Left lung (tissue), 10 donors: ENCODE data around the gene LHFPL4. TPM values are rescaled to one million over a fixed set of nuclear protein-coding genes. Genes with fewer than 3 reads are reported as not detected.

Experiments used
- ATAC-seq: fragments of 200-7000 bp; cut with Tn5 transposase; one replicate; pipeline ENCODE4 v1.9.1; 2020; ENCODE audit warnings: moderate library complexity
- DNase-seq, 4 donors: peaks; one replicate each; pipeline ENCODE4 v3.0.0-alpha.2; 2013 to 2020
- H3K27ac ChIP-seq, 2 donors: fragments of 200-600 bp; sonication (generic) in 1 of 2; one replicate each; pipeline versions ENCODE4 v1.5.0 to v1.8.0; 2020 to 2021
- H3K27me3 ChIP-seq, 2 donors: fragments of 200-600 bp; sonication (generic) in 1 of 2; one replicate each; pipeline versions ENCODE4 v1.5.0 to v1.8.0; 2020 to 2021
- H3K36me3 ChIP-seq, 2 donors: fragments of 200-600 bp; sonication (generic) in 1 of 2; one replicate each; pipeline versions ENCODE4 v1.5.0 to v1.8.0; 2020 to 2021
- H3K4me1 ChIP-seq, 2 donors: fragments of 200-600 bp; one replicate each; pipeline ENCODE4 v1.8.0; 2021
- H3K4me3 ChIP-seq, 2 donors: fragments of 200-600 bp; sonication (generic) in 1 of 2; one replicate each; pipeline versions ENCODE4 v1.5.0 to v1.8.0; 2020 to 2021; ENCODE audit warnings: mild to moderate bottlenecking in 1 of 2
- H3K9me3 ChIP-seq, 2 donors: fragments of 200-600 bp; sonication (generic) in 1 of 2; one replicate each; pipeline versions ENCODE4 v1.5.0 to v1.8.0; 2020 to 2021
- CTCF ChIP-seq, 2 donors: fragments of 200-600 bp; sonication (generic) in 1 of 2; IDR thresholded peaks; one replicate each; pipeline versions ENCODE4 v1.5.0 to v1.8.0; 2021; ENCODE audit warnings: antibody characterized with exemption in 2 of 2
- intact Hi-C, 2 donors: fragments of 100-400 bp; cut with DNase I; formaldehyde crosslinking; loops; one replicate each; pipeline versions ENCODE4 v1.11.2 to v1.14.2; 2022
- polyA plus RNA-seq, 6 donors: library from polyadenylated mRNA; unstranded; fragments of 120-200 nt; gene quantifications; one replicate each; pipeline ENCODE4 v1.2.1, GENCODE V29; 2013; ENCODE audit not compliant: insufficient read length in 6 of 6
- total RNA-seq, 2 donors: library from RNA; stranded (reverse); fragmentation: NEBNext Ultra II Directional; extraction: Animal tissue kit (Norgen Biotek cat#: 25700); gene quantifications; one replicate each; pipeline ENCODE4 v1.2.1, GENCODE V29; 2021
- donor health status: DM: no; HTN: yes; CAD: no.
- donor health status: DM: no; HTN: no; CAD: no.

The LHFPL4 gene
- total and polyA plus RNA-seq, 8 donors, result 0.06 to 0.13 (median 0.09) TPM; not detected in 2

- Histone ChIP-seq H3K27ac (no peak overlapping the region), H3K9me3 (no peaks in the 10 kb centered on the region), H3K36me3 (peaks cover 24 to 100% of the 10 kb centered on the region in 2 donors), H3K27me3 (no peaks in the 10 kb centered on the region), H3K4me1 (no peaks in the 10 kb centered on the region), H3K4me3 (no peak overlapping the region)
- intact Hi-C loops, result no loop called here
- ATAC-seq, result no peak
- TF ChIP-seq CTCF (IDR thresholded peaks at IDR 0.05), result no peak
- DNase-seq, result no peak
Measured at GRCh38 chr3:9474482-9474881, 79.1 kb downstream of the LHFPL4 start.

- no peak for TF ChIP-seq CTCF (IDR thresholded peaks at IDR 0.05)
- Histone ChIP-seq H3K4me1 (no peaks in the 10 kb centered on the region), H3K9me3 (no peaks in the 10 kb centered on the region), H3K27ac (no peak overlapping the region), H3K27me3 (no peaks in the 10 kb centered on the region), H3K36me3 (peaks cover 24 to 100% of the 10 kb centered on the region in 2 donors), H3K4me3 (no peak overlapping the region)
- intact Hi-C loops, result no loop called here
- DNase-seq, result no peak
- no peak for ATAC-seq
Measured at GRCh38 chr3:9473496-9474065, 80.0 kb downstream of the LHFPL4 start.

GRCh38 chr3:9469986-9470385, 83.6 kb downstream of the LHFPL4 start:
- DNase-seq (no peak), ATAC-seq (no peak)
- Histone ChIP-seq H3K4me1 (no peaks in the 10 kb centered on the region), H3K9me3 (no peaks in the 10 kb centered on the region), H3K27ac (no peak overlapping the region), H3K36me3 (peaks cover 22 to 100% of the 10 kb centered on the region in 2 donors), H3K4me3 (no peak overlapping the region), H3K27me3 (no peaks in the 10 kb centered on the region)
- no peak for TF ChIP-seq CTCF (IDR thresholded peaks at IDR 0.05)
- intact Hi-C loops, result no loop called here

- H3K36me3 ChIP-seq, result peaks cover 15 to 100% of the 10 kb centered on the region in 2 donors
- H3K4me3 ChIP-seq, result no peak overlapping the region
- H3K27me3 ChIP-seq, result no peaks in the 10 kb centered on the region
- TF ChIP-seq CTCF (IDR thresholded peaks at IDR 0.05), result no peak
- ATAC-seq, result no peak
- no peaks in the 10 kb centered on the region for H3K9me3 ChIP-seq
- no peak for DNase-seq
- no peaks in the 10 kb centered on the region for H3K4me1 ChIP-seq
- intact Hi-C loops, result no loop called here
- no peak overlapping the region for H3K27ac ChIP-seq
Measured at GRCh38 chr3:9468460-9468859, 85.2 kb downstream of the LHFPL4 start.

GRCh38 chr3:9467451-9467850, 86.2 kb downstream of the LHFPL4 start:
- Histone ChIP-seq H3K36me3 (peaks cover 13 to 100% of the 10 kb centered on the region in 2 donors), H3K4me3 (no peak overlapping the region), H3K4me1 (no peaks in the 10 kb centered on the region), H3K9me3 (no peaks in the 10 kb centered on the region), H3K27me3 (no peaks in the 10 kb centered on the region), H3K27ac (no peak overlapping the region)
- intact Hi-C loops, result no loop called here
- TF ChIP-seq CTCF (IDR thresholded peaks at IDR 0.05), result no peak
- DNase-seq (no peak), ATAC-seq (no peak)
